ENCODE results near the gene RPS2.
"Not testable (repeated sequence)": the region's sequence is repeated elsewhere in the genome, so short reads cannot be mapped to it uniquely, and the experiment has no call there.

RPS2 gene

DNA sequence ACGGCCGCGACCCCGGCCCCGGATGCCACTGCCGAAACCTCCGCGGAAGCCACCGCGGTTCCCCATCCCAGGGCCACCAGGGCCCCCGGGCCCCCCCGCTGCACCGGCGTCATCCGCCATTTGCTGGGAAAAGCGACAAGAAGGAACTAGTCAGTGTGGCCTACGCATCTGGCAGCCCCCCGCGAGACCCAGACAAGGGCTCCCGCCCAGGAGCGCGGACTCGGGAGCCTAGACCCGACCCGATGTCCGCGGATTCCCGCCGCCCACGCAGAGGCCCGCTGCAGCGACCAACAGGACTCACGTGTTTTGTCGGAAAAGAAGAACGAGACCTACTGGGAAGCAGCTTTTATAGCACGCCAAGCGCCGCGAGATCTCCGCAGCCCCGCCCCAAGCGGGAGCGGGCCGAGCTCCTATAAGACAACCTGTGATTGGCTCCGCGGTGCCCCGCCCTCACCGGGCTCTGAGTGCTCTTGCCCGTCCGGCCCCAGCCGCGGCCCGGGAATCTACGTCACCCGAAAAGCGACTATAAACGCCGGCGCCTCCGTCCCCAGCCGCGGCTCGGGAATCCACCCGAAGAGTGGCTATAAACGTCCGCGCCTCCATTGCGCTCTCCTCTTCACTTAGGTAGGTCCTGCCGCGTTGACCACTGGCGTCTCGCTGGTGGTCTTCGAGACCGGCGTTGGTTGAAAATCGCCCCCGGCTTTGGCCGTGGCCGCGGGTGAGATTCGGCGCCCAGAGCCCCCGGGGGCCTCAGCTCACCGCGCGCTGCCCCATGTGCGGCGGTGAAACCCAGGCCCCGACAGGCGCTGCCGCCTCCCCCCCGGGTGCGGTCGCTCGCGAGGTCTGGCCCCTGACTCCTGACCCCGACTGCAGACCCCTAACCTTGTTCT lies at the start of gene RPS2:
Gene RPS2, minus strand, starts transcription at position 321 of the 890 bp plus-strand sequence. Its CDS starts 201 bp downstream, at position 120.
- peak within 1 kb of the TSS; percentile 96 for H3K27ac Mint-ChIP-seq
- CTCF ChIA-PET: interaction anchor here (1.2 to 1.5 kb wide), 2 partner anchors 23 to 39 kb away, joined by 3 to 4 read pairs; no protein-coding TSS in a partner anchor
- H3K4me3 Mint-ChIP-seq: peak within 1 kb of the TSS; percentile 92
- H3K27me3 Mint-ChIP-seq: no peaks in the 10 kb centered on the region
- H3K36me3 Mint-ChIP-seq: peaks cover 32% of the 10 kb centered on the region
- peaks cover 49% of the 10 kb centered on the region for H3K4me1 Mint-ChIP-seq
- peak; percentile 99 for DNase-seq
- no peaks in the 10 kb centered on the region for H3K9me3 Mint-ChIP-seq

DNA sequence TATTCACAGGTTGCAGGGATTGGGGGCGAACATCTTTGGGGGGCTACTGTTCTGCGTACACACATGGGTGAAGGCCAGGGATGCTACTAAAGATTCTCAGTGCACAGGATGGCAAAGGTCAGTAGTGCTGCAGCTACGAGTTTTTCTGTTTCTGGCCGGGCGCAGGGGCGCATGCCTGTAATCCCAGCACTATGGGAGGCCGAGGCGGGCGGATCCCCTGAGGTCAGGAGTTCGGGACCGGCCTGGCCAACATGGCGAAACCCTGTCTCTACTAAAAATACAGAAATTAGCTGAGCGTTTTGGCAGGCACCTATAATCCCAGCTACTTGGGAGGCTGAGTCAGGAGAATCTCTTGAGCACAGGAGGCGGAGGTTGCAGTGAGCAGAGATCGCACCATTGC lies 48.9 kb upstream of the RPS2 start:
- H3K36me3 Mint-ChIP-seq: peaks cover 2% of the 10 kb centered on the region
- H3K9me3 Mint-ChIP-seq: no peaks in the 10 kb centered on the region
- CTCF ChIA-PET: interaction anchor here (1.0 to 2.0 kb wide), 3 partner anchors 9 to 127 kb away, joined by 3 to 9 read pairs (median 6); no protein-coding TSS in a partner anchor
- DNase-seq: no peak
- peaks cover 12% of the 10 kb centered on the region for H3K4me1 Mint-ChIP-seq
- H3K27ac Mint-ChIP-seq: no peak overlapping the region
- H3K27me3 Mint-ChIP-seq: peaks cover 25% of the 10 kb centered on the region
- H3K4me3 Mint-ChIP-seq: no peak overlapping the region

DNA sequence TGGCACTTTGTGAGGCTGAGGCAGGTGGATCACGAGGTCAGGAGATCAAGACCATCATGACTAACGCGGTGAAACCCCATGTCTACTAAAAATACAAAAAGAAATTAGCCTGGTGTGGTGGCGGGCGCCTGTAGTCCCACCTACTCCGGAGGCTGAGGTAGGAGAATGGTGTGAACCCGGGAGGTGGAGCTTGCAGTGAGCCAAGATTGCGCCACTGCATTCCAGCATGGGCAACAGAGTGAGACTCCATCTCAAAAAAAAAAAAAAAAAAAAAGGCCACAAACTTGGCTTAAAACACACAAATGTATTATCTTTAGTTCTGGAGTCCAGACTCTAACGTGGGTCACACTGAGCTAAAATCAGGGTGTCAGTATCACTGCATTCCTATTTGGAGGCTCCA lies 47.1 kb upstream of the RPS2 start:
- CTCF ChIA-PET, H3K27ac Mint-ChIP-seq, H3K36me3 Mint-ChIP-seq, H3K9me3 Mint-ChIP-seq, DNase-seq, H3K4me3 Mint-ChIP-seq, H3K27me3 Mint-ChIP-seq: not testable (repeated sequence)
- H3K4me1 Mint-ChIP-seq: peaks cover 30% of the 10 kb centered on the region

DNA sequence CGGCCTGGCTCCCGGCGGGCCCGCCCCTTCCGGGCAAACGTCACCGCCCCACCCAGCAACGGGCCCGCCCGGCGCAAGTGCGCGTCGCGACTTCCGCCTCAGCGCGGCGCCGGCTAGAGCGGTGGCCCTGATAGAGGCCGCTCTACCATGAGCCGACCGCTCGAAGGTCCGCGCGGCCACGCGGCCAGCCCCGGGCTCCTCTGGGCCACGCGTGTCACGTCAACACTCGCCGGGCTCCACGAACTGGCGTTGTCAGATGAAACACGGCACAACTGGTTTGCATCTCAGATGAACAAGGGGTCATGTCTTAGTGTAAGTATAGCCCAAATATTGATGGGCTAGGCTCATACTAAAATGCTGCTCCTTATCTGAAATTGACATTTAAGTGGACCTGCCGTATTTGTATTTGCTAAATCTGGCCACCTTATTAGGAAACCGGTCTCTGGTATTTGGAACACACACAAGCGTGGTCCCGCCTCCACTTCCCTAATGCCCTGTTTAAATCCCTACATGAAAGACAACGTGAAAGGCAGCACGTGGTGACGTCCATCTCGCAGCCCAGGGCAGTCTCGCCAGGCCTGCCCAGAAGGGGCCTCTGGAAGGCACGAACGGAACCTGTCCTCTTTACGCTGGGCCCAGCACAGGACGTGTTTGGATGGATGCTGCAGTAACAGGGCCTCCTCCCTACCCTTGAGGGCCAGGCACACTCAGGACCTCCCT lies 45.3 kb upstream of the RPS2 start, which contains the start of gene ZNF598:
Gene ZNF598, minus strand, starts transcription at position 31 of the 720 bp plus-strand sequence.
- CTCF ChIA-PET: no interaction called here
- Mint-ChIP-seq H3K27ac (peak within 1 kb of the TSS; percentile 92), H3K36me3 (peaks cover 8% of the 10 kb centered on the region), H3K4me3 (peak within 1 kb of the TSS; percentile 90), H3K9me3 (no peaks in the 10 kb centered on the region), H3K27me3 (no peaks in the 10 kb centered on the region), H3K4me1 (peaks cover 42% of the 10 kb centered on the region)
- DNase-seq: peak; percentile 85

DNA sequence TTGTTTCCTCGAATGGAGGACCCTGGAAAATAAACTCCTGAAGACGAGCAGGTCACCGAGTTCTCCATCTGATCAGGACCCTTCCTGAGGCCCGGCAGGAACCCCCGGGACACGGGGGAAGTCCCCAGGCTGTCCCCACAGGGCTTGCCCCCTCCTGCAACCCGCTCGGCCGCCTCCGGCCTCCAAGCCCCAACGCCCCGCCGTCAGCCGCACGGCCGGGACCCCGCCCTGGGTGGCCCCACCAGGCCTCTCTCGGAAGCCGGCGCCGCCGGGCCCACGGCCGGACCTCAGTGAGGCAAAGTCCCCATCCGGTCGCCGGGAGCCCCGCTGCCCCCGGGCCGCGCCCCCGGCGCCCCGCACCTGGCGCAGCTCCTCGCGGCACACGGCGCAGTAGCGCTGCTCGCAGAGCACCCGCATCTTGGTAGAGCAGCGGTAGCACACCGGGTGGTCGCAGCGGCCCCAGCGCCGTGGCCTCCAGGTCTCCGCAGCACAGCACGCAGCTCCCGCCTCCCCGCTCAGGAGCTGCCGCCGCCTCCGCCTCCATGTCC lies 44.6 kb upstream of the RPS2 start:
- Mint-ChIP-seq H3K4me1 (peaks cover 47% of the 10 kb centered on the region), H3K27ac (peak overlapping the region; percentile 92), H3K36me3 (peaks cover 8% of the 10 kb centered on the region), H3K27me3 (no peaks in the 10 kb centered on the region), H3K4me3 (peak overlapping the region; percentile 86), H3K9me3 (no peaks in the 10 kb centered on the region)
- CTCF ChIA-PET: interaction anchor here (2.0 kb wide), 1 partner anchor 131 kb away, joined by 8 read pairs; no protein-coding TSS in a partner anchor
- DNase-seq: peak; percentile 43

DNA sequence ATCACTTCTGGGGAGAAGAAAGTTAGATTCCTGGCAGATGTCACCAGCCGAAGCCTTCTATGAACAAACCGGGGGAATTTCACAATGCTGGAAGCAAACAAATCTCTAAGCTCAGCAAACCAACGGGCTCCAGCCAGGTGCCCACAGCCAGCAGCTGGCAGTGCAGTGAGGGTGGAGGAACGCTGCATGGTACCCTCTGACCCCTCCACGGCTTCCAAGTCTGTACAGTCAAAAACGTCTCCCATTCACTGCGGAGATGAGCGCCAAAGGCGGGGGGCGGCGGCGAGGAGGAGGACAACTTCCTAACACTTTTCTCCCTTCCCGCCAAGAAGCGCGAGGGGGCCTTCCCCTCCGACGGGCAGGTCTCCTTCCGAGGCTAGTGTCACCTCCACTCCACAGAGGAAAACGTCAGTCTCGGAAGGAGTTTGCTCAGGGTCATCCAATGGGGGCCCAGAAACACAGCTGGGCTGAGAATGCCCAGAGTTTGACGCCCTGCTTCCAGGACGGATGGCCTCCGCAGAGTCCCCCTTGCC lies 44.1 kb upstream of the RPS2 start:
- Mint-ChIP-seq H3K36me3 (peaks cover 8% of the 10 kb centered on the region), H3K4me3 (peak overlapping the region; percentile 86), H3K27ac (peak overlapping the region; percentile 92), H3K9me3 (no peaks in the 10 kb centered on the region), H3K27me3 (no peaks in the 10 kb centered on the region), H3K4me1 (peaks cover 51% of the 10 kb centered on the region)
- CTCF ChIA-PET: interaction anchor here (2.0 kb wide), 1 partner anchor 132 kb away, joined by 8 read pairs; no protein-coding TSS in a partner anchor
- peak; percentile 57 for DNase-seq

DNA sequence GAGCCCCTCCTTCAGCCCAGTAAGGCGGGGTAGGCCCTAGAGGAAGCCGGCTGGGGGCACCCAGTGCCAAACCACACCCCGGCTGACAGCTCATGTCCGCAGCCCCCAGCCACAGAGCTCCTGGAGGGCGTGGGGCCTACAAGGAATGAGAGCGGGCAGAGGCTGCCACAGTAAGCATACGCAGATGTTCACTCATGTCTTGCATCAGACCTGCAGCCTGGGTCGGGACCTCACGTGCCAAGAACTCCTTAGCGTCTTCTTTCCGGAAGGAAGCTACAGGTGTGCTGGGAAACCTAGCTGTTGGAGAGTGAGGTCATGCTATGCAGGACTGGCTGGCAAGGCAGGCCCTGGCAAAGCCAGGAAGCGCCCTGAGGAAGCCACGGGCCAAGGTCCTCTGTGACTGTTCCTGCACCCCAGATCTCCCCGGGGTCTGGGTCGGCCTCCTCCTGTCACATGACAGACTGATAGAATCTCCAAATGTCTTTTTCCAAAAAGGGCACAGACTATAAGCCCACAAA lies 43.4 kb upstream of the RPS2 start:
- peak overlapping the region; percentile 86 for H3K4me3 Mint-ChIP-seq
- peak overlapping the region; percentile 92 for H3K27ac Mint-ChIP-seq
- H3K27me3 Mint-ChIP-seq: no peaks in the 10 kb centered on the region
- peak; percentile 52 for DNase-seq
- peaks cover 9% of the 10 kb centered on the region for H3K36me3 Mint-ChIP-seq
- CTCF ChIA-PET: interaction anchor here (2.0 kb wide), 1 partner anchor 132 kb away, joined by 8 read pairs; no protein-coding TSS in a partner anchor
- peaks cover 51% of the 10 kb centered on the region for H3K4me1 Mint-ChIP-seq
- H3K9me3 Mint-ChIP-seq: no peaks in the 10 kb centered on the region

DNA sequence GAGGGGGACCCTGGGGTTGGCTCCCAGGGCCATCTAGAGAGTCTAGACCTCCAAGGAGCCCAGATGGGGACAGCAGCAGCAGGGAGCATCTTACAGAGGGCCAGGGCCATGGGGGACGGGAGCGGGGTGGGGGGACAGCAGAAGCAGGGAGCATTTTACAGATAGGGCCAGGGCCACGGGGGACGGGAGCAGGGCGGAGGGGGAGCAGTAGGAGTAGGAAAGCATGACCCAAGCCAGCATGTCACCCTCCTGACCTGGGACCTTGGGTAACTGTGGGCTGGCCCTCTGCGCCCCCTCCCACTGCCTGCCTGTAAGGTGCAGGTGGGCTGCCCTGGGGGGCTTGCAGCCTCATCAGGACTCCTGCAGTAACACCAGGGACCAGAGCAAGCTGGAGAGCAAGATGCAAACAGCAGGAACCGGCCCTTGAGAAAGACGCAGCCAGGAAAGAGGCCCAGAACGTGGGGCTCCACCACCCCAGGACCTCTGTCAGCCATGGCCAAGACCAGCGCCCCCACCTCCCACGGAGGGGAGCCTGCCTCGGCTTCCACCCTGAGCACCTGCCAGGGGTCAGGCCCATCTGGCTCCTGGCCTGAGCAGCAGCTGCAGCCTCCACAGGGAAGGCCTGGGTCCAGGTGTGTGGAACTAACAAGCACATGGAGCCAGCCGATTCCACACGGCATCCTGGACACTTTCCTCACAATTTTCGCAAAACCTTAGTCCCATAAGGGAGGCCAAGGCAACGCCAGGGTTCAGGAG lies 42.6 kb upstream of the RPS2 start:
- no peak for DNase-seq
- peaks cover 11% of the 10 kb centered on the region for H3K36me3 Mint-ChIP-seq
- H3K4me1 Mint-ChIP-seq: peaks cover 51% of the 10 kb centered on the region
- H3K27ac Mint-ChIP-seq: peak overlapping the region; percentile 92
- CTCF ChIA-PET: interaction anchor here (2.0 kb wide), 1 partner anchor 133 kb away, joined by 8 read pairs; no protein-coding TSS in a partner anchor
- H3K27me3 Mint-ChIP-seq: no peaks in the 10 kb centered on the region
- peak overlapping the region; percentile 86 for H3K4me3 Mint-ChIP-seq
- no peaks in the 10 kb centered on the region for H3K9me3 Mint-ChIP-seq

DNA sequence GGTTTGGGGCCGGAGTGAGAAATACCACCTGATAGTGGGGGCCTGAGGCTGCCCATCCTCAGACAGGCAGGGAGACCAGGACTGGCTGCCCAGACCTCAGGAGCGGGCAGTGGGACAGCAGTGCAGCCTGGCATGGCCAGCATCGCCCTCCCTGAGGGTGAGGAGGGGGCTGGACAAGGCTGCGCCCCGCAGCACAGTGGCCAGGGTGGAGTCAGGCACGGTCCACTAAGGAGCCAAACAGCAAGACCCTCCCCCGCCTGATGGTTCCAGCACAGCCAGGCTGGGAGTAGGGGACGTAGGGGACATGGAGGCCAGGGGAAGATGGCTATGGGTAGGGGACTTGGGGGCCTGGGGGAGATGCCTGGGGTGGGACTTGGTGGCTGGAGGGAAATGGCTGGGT lies 41.7 kb upstream of the RPS2 start:
- H3K4me1 Mint-ChIP-seq: peaks cover 51% of the 10 kb centered on the region

DNA sequence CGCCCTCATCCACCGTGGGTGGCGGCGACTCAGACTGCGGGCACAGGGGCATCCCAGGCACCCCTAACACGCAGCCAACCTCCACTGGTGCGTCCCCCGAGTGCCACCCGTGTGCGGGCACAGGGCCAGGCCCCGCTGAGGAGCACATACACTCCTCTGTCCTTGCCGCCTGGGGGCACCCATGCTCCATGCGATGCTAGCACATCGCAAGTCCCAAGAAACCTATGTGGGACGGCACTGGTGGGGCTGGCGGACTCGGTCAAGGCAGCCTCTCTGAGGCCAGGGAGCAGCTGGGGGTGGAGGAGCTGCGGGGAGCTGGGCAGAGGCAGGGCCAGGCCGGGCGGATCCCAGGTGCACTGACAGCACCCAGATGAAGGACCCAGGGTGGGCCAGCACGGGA lies 41.0 kb upstream of the RPS2 start:
- Mint-ChIP-seq H3K9me3 (no peaks in the 10 kb centered on the region), H3K4me3 (no peak overlapping the region), H3K27me3 (no peaks in the 10 kb centered on the region), H3K4me1 (peaks cover 51% of the 10 kb centered on the region), H3K36me3 (peaks cover 23% of the 10 kb centered on the region), H3K27ac (no peak overlapping the region)
- DNase-seq: no peak
- CTCF ChIA-PET: interaction anchor here (0.7 to 1.8 kb wide), 2 partner anchors 142 to 245 kb away, joined by 3 to 10 read pairs; partner anchors contain the start of genes ECI1 and RAB26

More for the DNA sequence above, 41.7 kb upstream of the RPS2 start:
- peaks cover 16% of the 10 kb centered on the region for H3K36me3 Mint-ChIP-seq
- CTCF ChIA-PET: no interaction called here
- H3K27me3 Mint-ChIP-seq: no peaks in the 10 kb centered on the region
- DNase-seq: no peak
- no peak overlapping the region for H3K4me3 Mint-ChIP-seq
- H3K9me3 Mint-ChIP-seq: no peaks in the 10 kb centered on the region
- H3K27ac Mint-ChIP-seq: no peak overlapping the region

DNA sequence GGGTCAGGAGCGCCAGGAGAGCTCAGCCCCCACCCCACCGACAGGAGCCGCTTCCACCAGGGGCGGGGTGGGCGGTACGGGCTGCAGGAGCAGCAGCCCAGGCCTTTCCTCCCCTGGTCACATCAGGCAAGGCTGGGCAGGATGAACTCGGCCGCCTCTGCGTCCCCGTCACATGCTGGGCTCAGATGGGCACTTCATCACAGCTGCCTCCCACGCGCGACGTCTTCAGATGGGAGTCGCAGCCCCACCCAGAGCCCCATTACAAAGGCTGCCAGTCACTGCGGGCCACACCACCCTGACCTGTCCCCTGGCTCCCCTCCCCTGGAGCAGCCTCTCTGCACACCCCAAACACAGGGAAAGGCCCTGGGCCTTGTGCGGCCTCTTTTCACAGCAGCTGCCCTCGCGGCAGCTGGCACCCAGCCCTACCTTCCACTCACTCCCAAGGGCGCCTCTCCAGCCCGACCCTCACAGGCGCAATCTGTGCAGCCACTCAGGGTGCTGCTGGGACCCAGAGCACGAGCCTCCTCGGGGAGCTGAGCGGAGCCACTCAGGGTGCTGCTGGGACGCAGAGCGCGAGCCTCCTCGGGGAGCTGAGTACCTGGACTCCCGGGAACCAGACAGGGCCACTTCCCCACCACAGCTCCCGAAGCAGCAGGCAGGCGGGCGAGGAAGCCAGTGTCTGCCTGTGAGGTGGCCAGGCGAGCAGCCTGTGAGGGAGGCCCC lies 40.3 kb upstream of the RPS2 start:
- Mint-ChIP-seq H3K27ac (peak overlapping the region; percentile 55), H3K27me3 (no peaks in the 10 kb centered on the region), H3K36me3 (peaks cover 23% of the 10 kb centered on the region), H3K4me3 (no peak overlapping the region), H3K9me3 (no peaks in the 10 kb centered on the region), H3K4me1 (peaks cover 45% of the 10 kb centered on the region)
- no peak for DNase-seq
- CTCF ChIA-PET: interaction anchor here (0.7 to 2.3 kb wide), 12 partner anchors 8 to 246 kb away, joined by 3 to 18 read pairs (median 4); partner anchors contain the start of genes ECI1, GFER, RAB26 and RPS2

DNA sequence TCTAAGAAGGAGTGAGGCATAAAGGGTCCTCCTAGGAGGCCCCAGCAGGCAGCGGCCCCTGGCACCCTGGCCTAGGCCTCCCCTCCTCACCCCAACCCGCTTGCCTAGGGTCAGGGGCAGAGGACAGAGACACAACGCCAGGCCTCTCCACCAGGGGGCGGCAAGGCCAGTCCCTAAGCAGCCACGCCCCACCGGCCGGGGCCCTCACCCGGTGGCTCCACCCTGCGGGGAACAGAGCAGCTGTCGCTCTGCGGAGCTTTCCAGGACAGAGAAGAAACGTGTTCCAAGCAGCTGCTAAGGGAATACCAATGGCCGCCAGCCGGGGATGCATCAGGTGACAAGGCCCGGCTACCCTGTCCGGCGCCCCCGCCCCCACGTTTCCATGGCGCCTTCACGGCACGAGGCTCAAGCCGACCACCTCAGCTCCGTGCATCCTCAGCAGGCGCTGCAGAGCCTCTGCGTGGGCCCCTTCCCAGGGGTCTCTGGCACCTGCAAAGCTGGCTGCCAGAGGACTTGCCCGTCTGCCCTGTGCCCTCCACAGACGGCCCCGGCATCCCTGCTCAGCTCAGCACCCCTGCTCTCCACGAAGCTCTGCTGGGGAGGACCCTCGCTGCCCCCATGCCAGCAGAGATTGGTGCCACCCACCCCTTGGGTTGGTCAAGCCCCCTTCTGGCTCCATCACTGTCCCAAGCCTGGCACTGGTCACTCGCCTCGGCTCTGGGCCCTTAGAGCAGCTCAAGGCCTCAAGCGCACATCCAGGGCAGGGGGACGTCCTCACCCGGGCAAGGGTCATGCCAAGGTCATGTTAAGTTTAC lies 39.4 kb upstream of the RPS2 start:
- DNase-seq: peak; percentile 93
- Mint-ChIP-seq H3K9me3 (no peaks in the 10 kb centered on the region), H3K36me3 (peaks cover 23% of the 10 kb centered on the region), H3K4me3 (no peak overlapping the region), H3K4me1 (peaks cover 43% of the 10 kb centered on the region), H3K27ac (no peak overlapping the region), H3K27me3 (no peaks in the 10 kb centered on the region)
- CTCF ChIA-PET: interaction anchor here (0.7 to 2.3 kb wide), 22 partner anchors 8 to 248 kb away, joined by 3 to 18 read pairs (median 5); partner anchors contain the start of genes ECI1, GFER, NPW and RAB26
